Measurements from ENCODE around the gene TIAM1. TPM values are rescaled to one million over a fixed set of nuclear protein-coding genes. Genes with fewer than 3 reads are reported as not detected.

The TIAM1 gene
- total RNA-seq, 6 experiments from 2014 or later = 4.8 to 12.5 (median 7.7) TPM

- DNase-seq (no peak), ATAC-seq (peak; percentile 8 to 19 (median 14))
- WGBS (ENCODE audit: insufficient coverage, low coverage, low lambda C conversion rate, missing lambda C conversion rate) = 100% methylated on average over 1 of the region's 2 CpGs
- TF ChIP-seq CTCF (IDR thresholded peaks at IDR 0.05) (no peak), POLR2A (IDR thresholded peaks at IDR 0.05) (no peak)
- H3K27me3 ChIP-seq = no peaks in the 10 kb centered on the region
- no peaks in the 10 kb centered on the region for H3K4me1 ChIP-seq
- intact Hi-C loops (cut with DNase I) = no loop called here
- no peaks in the 10 kb centered on the region for H3K36me3 ChIP-seq
- no peaks in the 10 kb centered on the region for H3K9me3 ChIP-seq
- H3K27ac ChIP-seq = peak overlapping the region in 2 of 3 donors; percentile 3 to 8
- H3K4me3 ChIP-seq = no peak overlapping the region
Measured at GRCh38 chr21:31176080-31176551, 167.9 kb downstream of the TIAM1 start.

DNA sequence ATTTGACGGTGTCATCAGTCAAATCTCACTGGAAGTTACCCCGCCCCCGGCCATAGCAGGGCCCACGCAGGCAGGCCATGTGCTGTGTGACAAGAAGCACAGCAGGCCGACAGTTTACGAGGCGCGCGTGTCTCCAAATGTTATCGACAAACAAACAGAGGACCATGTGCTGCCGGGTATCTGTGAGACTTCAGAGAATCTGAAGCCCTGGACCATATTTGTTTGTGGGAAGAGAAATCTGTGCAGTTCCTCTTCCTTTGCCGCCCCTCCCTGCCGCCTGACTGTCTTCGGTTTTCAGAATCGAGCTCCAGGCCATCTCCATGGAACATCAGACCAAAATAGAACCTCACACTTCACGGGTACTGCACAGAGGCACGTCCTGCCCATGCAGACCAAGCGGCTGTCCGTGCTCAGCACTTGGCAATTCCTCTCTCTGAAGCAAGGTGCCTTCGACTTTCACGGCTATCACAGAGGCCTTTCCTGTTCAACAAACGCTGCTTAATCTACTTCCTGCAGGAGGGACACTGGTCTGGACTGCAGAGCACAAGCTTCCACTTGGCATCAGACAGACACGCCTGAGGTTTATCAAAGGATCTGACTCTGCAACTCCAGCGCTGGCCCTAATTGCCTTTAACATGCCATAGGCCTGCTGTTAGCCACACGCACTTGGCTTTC is 170.0 kb downstream of the TIAM1 start:
- no peak for TF ChIP-seq POLR2A (IDR thresholded peaks at IDR 0.05)
- no peak for TF ChIP-seq CTCF (IDR thresholded peaks at IDR 0.05)
- peak overlapping the region; percentile 13 to 47 (median 25) for H3K27ac ChIP-seq
- no peak overlapping the region for H3K4me3 ChIP-seq
- intact Hi-C loops (cut with DNase I) = no loop called here
- H3K4me1 ChIP-seq = no peaks in the 10 kb centered on the region
- WGBS (ENCODE audit: insufficient coverage, low coverage, low lambda C conversion rate, missing lambda C conversion rate) = 38% methylated on average over 20 of the region's 25 CpGs
- ATAC-seq (peak; percentile 79 to 89 (median 80)), DNase-seq (peak; percentile 56 to 68 (median 67))
- H3K27me3 ChIP-seq = no peaks in the 10 kb centered on the region
- H3K9me3 ChIP-seq = no peaks in the 10 kb centered on the region
- no peaks in the 10 kb centered on the region for H3K36me3 ChIP-seq

GRCh38 chr21:31172328-31172727 is 171.7 kb downstream of the TIAM1 start:
- intact Hi-C loops (cut with DNase I) = no loop called here

More at GRCh38 chr21:31172328-31172727, 171.7 kb downstream of the TIAM1 start:
- WGBS (ENCODE audit: insufficient coverage, low coverage, low lambda C conversion rate, missing lambda C conversion rate) = 59% methylated on average over 6 of the region's 6 CpGs
- no peaks in the 10 kb centered on the region for H3K27me3 ChIP-seq
- peak; percentile 13 to 46 (median 25) for ATAC-seq
- DNase-seq = no peak
- H3K36me3 ChIP-seq = no peaks in the 10 kb centered on the region
- no peaks in the 10 kb centered on the region for H3K4me1 ChIP-seq
- no peak overlapping the region for H3K4me3 ChIP-seq
- no peak overlapping the region for H3K27ac ChIP-seq
- H3K9me3 ChIP-seq = no peaks in the 10 kb centered on the region
- TF ChIP-seq CTCF (IDR thresholded peaks at IDR 0.05) = no peak
- TF ChIP-seq POLR2A (IDR thresholded peaks at IDR 0.05) = no peak

All from right lobe of liver (tissue), 6 donors.